ENCODE data around the gene GPR37. TPM values are rescaled to one million over a fixed set of nuclear protein-coding genes. Genes with fewer than 3 reads are reported as not detected.

The GPR37 gene
- total RNA-seq, 1 experiment from 2014 or later, result 1.9 TPM

DNA sequence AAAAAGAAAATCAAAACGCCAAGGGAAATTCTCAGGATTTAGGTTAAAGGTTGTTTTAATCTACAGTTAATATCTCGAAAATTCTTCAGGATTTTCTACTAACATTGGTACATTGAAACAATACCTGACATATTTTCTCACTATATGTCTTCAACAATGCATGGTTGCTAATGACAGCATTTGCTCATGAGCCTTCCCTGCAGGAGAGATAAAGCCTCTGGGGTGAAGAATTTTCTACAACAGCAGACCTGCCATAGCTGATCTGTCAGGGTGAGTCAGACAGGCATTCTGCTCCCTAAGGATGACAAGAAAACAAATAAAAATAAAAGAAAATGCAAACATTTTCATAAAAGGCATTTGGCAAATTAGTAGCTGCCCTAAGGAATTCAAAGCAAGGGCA is 11.7 kb upstream of the GPR37 start:
- intact Hi-C loops (cut with micrococcal nuclease), result no loop called here
- no peaks in the 10 kb centered on the region for H3K36me3 Mint-ChIP-seq (ENCODE audit: insufficient read depth, unreplicated experiment)
- DNase-seq (ENCODE audit: unreplicated experiment), result no peak
- CTCF ChIA-PET, result interaction anchor here (0.6 to 2.3 kb wide), 4 partner anchors 11 to 620 kb away, joined by 3 to 14 read pairs (median 3); partner anchors contain the start of gene GPR37
- H3K27ac Mint-ChIP-seq (ENCODE audit: low read depth, unreplicated experiment), result no peak overlapping the region
- POLR2A ChIA-PET, result interaction anchor here (0.7 kb wide), 1 partner anchor 56 kb away, joined by 3 read pairs; no protein-coding TSS in a partner anchor
- no peaks in the 10 kb centered on the region for H3K4me1 Mint-ChIP-seq (ENCODE audit: insufficient read depth, unreplicated experiment)
- H3K9me3 Mint-ChIP-seq (ENCODE audit: unreplicated experiment), result no peaks in the 10 kb centered on the region
- H3K27me3 Mint-ChIP-seq (ENCODE audit: insufficient read depth, unreplicated experiment), result no peaks in the 10 kb centered on the region
- no TSS peak for BruUV-seq (replicated peaks)
- H3K4me3 Mint-ChIP-seq (ENCODE audit: unreplicated experiment), result no peak overlapping the region
- TF ChIP-seq, protein P1, sequence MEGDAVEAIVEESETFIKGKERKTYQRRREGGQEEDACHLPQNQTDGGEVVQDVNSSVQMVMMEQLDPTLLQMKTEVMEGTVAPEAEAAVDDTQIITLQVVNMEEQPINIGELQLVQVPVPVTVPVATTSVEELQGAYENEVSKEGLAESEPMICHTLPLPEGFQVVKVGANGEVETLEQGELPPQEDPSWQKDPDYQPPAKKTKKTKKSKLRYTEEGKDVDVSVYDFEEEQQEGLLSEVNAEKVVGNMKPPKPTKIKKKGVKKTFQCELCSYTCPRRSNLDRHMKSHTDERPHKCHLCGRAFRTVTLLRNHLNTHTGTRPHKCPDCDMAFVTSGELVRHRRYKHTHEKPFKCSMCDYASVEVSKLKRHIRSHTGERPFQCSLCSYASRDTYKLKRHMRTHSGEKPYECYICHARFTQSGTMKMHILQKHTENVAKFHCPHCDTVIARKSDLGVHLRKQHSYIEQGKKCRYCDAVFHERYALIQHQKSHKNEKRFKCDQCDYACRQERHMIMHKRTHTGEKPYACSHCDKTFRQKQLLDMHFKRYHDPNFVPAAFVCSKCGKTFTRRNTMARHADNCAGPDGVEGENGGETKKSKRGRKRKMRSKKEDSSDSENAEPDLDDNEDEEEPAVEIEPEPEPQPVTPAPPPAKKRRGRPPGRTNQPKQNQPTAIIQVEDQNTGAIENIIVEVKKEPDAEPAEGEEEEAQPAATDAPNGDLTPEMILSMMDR (IDR thresholded peaks at IDR 0.05; ENCODE audit: unreplicated experiment), result no peak

DNA sequence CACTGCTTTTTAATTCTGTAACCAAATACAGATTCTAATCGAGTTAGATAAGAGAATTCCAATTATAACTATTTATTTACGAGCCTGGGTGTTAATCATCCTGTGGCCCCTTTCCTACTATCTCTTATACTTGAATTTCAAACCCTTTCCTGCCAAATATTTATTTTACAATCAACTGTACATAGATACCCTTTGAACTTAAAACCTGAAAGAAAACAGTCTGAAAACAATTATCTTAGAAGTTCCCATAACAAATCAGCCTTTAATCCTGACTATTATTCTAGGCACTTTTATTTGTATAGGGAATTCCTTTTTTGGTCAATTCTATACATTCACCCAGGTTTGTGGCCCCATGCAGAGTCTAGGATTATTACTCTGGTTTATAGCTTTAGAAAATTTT is 10.6 kb upstream of the GPR37 start:
- ChIA-PET CTCF (interaction anchor here (0.6 to 2.3 kb wide), 6 partner anchors 9 to 605 kb away, joined by 3 to 14 read pairs (median 4); partner anchors contain the start of gene GPR37), POLR2A (interaction anchor here (0.7 kb wide), 1 partner anchor 60 kb away, joined by 3 read pairs; no protein-coding TSS in a partner anchor)
- no peak for DNase-seq (ENCODE audit: unreplicated experiment)

DNA sequence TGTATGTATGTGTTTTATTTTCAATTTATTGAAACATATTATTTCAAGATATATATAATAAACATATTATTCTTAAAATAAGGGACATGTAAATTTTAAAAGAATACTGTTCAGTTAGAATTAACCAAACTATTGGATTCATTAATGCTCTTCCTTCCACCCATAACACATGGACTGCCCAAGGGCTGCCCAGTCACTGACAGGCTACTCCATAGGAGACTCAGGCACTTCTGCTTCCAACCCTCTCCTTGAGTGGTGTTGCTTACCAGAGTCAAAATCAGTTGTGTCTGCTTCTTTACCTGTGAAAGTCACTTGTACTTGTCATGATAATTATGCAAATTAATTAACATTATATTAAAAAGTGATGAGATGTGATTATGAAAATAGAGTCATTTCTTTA is 9.8 kb upstream of the GPR37 start:
- intact Hi-C loops (cut with micrococcal nuclease), result no loop called here
- ChIA-PET CTCF (interaction anchor here (0.6 to 2.3 kb wide), 2 partner anchors 9 to 115 kb away, joined by 3 to 14 read pairs; partner anchors contain the start of gene GPR37), POLR2A (interaction anchor here (0.7 kb wide), 1 partner anchor 59 kb away, joined by 3 read pairs; no protein-coding TSS in a partner anchor)
- Mint-ChIP-seq H3K4me1 (ENCODE audit: insufficient read depth, unreplicated experiment) (no peaks in the 10 kb centered on the region), H3K27ac (ENCODE audit: low read depth, unreplicated experiment) (no peak overlapping the region), H3K4me3 (ENCODE audit: unreplicated experiment) (no peak overlapping the region), H3K27me3 (ENCODE audit: insufficient read depth, unreplicated experiment) (no peaks in the 10 kb centered on the region), H3K36me3 (ENCODE audit: insufficient read depth, unreplicated experiment) (no peaks in the 10 kb centered on the region), H3K9me3 (ENCODE audit: unreplicated experiment) (no peaks in the 10 kb centered on the region)
- TF ChIP-seq, protein P1 (IDR thresholded peaks at IDR 0.05; ENCODE audit: unreplicated experiment), result no peak
- no peak for DNase-seq (ENCODE audit: unreplicated experiment)
- BruUV-seq (replicated peaks), result no TSS peak

More for the DNA sequence above, 10.6 kb upstream of the GPR37 start:
- Mint-ChIP-seq H3K4me1 (ENCODE audit: insufficient read depth, unreplicated experiment) (no peaks in the 10 kb centered on the region), H3K36me3 (ENCODE audit: insufficient read depth, unreplicated experiment) (no peaks in the 10 kb centered on the region), H3K4me3 (ENCODE audit: unreplicated experiment) (no peak overlapping the region), H3K27me3 (ENCODE audit: insufficient read depth, unreplicated experiment) (no peaks in the 10 kb centered on the region), H3K9me3 (ENCODE audit: unreplicated experiment) (no peaks in the 10 kb centered on the region), H3K27ac (ENCODE audit: low read depth, unreplicated experiment) (no peak overlapping the region)
- intact Hi-C loops (cut with micrococcal nuclease), result no loop called here
- TF ChIP-seq, protein P1 (IDR thresholded peaks at IDR 0.05; ENCODE audit: unreplicated experiment), result no peak
- BruUV-seq (replicated peaks), result no TSS peak

DNA sequence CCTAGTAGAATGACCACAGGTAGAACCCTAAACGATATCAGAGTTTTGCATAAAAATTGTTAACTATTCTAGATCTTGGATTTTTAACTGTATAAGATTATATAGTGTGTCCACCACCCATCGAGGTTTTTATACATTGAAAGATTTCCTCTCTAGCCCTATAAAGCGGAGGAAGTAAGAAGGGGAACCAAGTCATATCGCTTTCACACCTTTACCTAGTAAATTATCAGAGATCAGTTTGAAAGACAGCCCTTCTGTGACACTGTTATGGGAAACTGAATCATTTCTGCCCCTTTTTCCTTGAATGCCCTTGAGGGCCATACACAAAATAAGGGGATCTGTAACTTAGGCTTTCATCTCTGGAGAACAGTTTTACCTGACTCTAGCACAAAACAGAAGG is 8.3 kb upstream of the GPR37 start:
- H3K36me3 Mint-ChIP-seq (ENCODE audit: insufficient read depth, unreplicated experiment), result no peaks in the 10 kb centered on the region
- TF ChIP-seq, protein P1 (IDR thresholded peaks at IDR 0.05; ENCODE audit: unreplicated experiment), result no peak
- H3K27ac Mint-ChIP-seq (ENCODE audit: low read depth, unreplicated experiment), result no peak overlapping the region
- intact Hi-C loops (cut with micrococcal nuclease), result no loop called here
- ChIA-PET POLR2A (interaction anchor here (0.8 kb wide), 1 partner anchor 705 kb away, joined by 3 read pairs; no protein-coding TSS in a partner anchor), CTCF (interaction anchor here (0.5 to 1.2 kb wide), 2 partner anchors 8 to 80 kb away, joined by 3 to 5 read pairs; no protein-coding TSS in a partner anchor)
- no TSS peak for BruUV-seq (replicated peaks)
- no peaks in the 10 kb centered on the region for H3K9me3 Mint-ChIP-seq (ENCODE audit: unreplicated experiment)
- H3K27me3 Mint-ChIP-seq (ENCODE audit: insufficient read depth, unreplicated experiment), result no peaks in the 10 kb centered on the region
- H3K4me1 Mint-ChIP-seq (ENCODE audit: insufficient read depth, unreplicated experiment), result no peaks in the 10 kb centered on the region
- no peak for DNase-seq (ENCODE audit: unreplicated experiment)
- H3K4me3 Mint-ChIP-seq (ENCODE audit: unreplicated experiment), result no peak overlapping the region

All from MCF 10A (cell line).